H1 (cell line): Measurements from ENCODE around the gene CST9L. TPM values are rescaled to one million over a fixed set of nuclear protein-coding genes. Genes with fewer than 3 reads are reported as not detected.

Source experiments
- EP300 ChIP-seq, 2 experiments: IDR thresholded peaks; 1 replicate in 1 of 2; 2 replicates in 1 of 2; pipeline ENCODE4 v1.6.1; 2011 to 2012; ENCODE audit warnings: low read depth in 2 of 2, low read length in 2 of 2, mild to moderate bottlenecking in 2 of 2, borderline replicate concordance in 1 of 2, inconsistent platforms in 1 of 2, moderate library complexity in 1 of 2
- MAFK ChIP-seq: IDR thresholded peaks from 2 replicates; pipeline ENCODE4 v1.6.1; 2012; ENCODE audit warnings: low read depth, mild to moderate bottlenecking, improper control_type of control experiment, low read length
- NANOG ChIP-seq: IDR thresholded peaks from 2 replicates; pipeline ENCODE4 v1.6.1; 2011; ENCODE audit warnings: low read length, low read depth, mild to moderate bottlenecking, inconsistent platforms; ENCODE audit not compliant: insufficient read depth, poor library complexity, severe bottlenecking
- RBBP5 ChIP-seq: IDR thresholded peaks from 2 replicates; pipeline ENCODE4 v1.7.1; 2012; ENCODE audit warnings: low read depth, mild to moderate bottlenecking, inconsistent platforms, low read length, moderate library complexity, borderline replicate concordance
- SIN3A ChIP-seq, 2 experiments: IDR thresholded peaks in 1 of 2; conservative IDR thresholded peaks in 1 of 2; 2 replicates each; pipeline ENCODE4 v1.6.1; 2011 to 2012; ENCODE audit warnings: low read length in 2 of 2, improper control_type of control experiment in 1 of 2, low read depth in 1 of 2, mild to moderate bottlenecking in 1 of 2
- SUZ12 ChIP-seq: fragments of 200-600 bp; sonication (generic); IDR thresholded peaks from 2 replicates; pipeline ENCODE4 v1.6.1; 2012; ENCODE audit warnings: mild to moderate bottlenecking, inconsistent platforms, low read length, moderate library complexity, mixed read lengths
- TCF12 ChIP-seq: IDR thresholded peaks from 2 replicates; pipeline ENCODE4 v1.6.1; 2011; ENCODE audit warnings: low read depth, mild to moderate bottlenecking, low read length
- YY1 ChIP-seq: IDR thresholded peaks from 2 replicates; pipeline ENCODE4 v1.6.1; 2011; ENCODE audit warnings: low read depth, mild to moderate bottlenecking, low read length
- polyA plus RNA-seq, 7 experiments: library from polyadenylated mRNA; depleted of rRNA in 3 of 7; stranded (reverse) in 5 of 7; unstranded in 2 of 7; fragments of >200 nt in 5 of 7; fragments of 200-250 nt in 2 of 7; gene quantifications; 1 replicate in 5 of 7; 2 replicates in 1 of 7; 4 replicates in 1 of 7; pipeline versions ENCODE4 v1.2.1 to v1.2.3, GENCODE V29; 2011 to 2013; ENCODE audit warnings: missing spikeins in 2 of 7, mixed read lengths in 2 of 7
- total RNA-seq: library from RNA; stranded (reverse); fragmentation: NEBNext Ultra II Directional; extraction: Animal tissue kit (Norgen Biotek cat#: 25700); gene quantifications from 2 replicates; pipeline ENCODE4 v1.2.1, GENCODE V29; 2021
- TF ChIP-seq, protein P1 (sequence below): fragments of 300-600 bp; sonication (generic); IDR thresholded peaks from 2 replicates; pipeline ENCODE4 v1.7.1; 2012; ENCODE audit warnings: low read length, moderate library complexity, mild to moderate bottlenecking, inconsistent platforms; ENCODE audit not compliant: insufficient replicate concordance
- TF ChIP-seq, protein P2 (sequence below): IDR thresholded peaks from 2 replicates; pipeline ENCODE4 v1.6.1; 2011; ENCODE audit warnings: low read depth, mild to moderate bottlenecking, low read length; ENCODE audit not compliant: insufficient read depth

CST9L gene
- total and polyA plus RNA-seq, 2 of the 8 experiments (the other 6 are each of a cell fraction or from before 2014, with no cell fraction given), result not detected

DNA sequence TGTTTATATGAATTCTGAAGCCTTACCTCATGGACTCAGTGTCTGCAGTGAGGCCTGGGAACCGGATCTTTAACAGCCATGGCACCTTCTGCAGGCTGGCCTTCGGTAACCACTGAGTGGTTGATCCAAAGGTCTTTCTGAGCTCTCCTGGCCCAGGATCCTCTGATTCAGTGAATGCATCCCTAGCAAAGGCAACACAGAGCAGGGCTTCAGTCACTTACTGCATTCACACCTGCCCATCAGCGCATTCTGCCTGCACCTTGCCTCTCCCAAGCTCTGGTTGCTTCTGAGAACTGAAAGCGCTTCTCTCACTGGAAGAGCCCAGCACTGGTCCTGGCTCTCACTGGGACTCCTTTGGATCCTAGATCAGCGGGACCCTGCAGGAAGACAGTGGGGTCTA, 45.9 kb upstream of the CST9L start (continued):
- TF ChIP-seq, protein P1, sequence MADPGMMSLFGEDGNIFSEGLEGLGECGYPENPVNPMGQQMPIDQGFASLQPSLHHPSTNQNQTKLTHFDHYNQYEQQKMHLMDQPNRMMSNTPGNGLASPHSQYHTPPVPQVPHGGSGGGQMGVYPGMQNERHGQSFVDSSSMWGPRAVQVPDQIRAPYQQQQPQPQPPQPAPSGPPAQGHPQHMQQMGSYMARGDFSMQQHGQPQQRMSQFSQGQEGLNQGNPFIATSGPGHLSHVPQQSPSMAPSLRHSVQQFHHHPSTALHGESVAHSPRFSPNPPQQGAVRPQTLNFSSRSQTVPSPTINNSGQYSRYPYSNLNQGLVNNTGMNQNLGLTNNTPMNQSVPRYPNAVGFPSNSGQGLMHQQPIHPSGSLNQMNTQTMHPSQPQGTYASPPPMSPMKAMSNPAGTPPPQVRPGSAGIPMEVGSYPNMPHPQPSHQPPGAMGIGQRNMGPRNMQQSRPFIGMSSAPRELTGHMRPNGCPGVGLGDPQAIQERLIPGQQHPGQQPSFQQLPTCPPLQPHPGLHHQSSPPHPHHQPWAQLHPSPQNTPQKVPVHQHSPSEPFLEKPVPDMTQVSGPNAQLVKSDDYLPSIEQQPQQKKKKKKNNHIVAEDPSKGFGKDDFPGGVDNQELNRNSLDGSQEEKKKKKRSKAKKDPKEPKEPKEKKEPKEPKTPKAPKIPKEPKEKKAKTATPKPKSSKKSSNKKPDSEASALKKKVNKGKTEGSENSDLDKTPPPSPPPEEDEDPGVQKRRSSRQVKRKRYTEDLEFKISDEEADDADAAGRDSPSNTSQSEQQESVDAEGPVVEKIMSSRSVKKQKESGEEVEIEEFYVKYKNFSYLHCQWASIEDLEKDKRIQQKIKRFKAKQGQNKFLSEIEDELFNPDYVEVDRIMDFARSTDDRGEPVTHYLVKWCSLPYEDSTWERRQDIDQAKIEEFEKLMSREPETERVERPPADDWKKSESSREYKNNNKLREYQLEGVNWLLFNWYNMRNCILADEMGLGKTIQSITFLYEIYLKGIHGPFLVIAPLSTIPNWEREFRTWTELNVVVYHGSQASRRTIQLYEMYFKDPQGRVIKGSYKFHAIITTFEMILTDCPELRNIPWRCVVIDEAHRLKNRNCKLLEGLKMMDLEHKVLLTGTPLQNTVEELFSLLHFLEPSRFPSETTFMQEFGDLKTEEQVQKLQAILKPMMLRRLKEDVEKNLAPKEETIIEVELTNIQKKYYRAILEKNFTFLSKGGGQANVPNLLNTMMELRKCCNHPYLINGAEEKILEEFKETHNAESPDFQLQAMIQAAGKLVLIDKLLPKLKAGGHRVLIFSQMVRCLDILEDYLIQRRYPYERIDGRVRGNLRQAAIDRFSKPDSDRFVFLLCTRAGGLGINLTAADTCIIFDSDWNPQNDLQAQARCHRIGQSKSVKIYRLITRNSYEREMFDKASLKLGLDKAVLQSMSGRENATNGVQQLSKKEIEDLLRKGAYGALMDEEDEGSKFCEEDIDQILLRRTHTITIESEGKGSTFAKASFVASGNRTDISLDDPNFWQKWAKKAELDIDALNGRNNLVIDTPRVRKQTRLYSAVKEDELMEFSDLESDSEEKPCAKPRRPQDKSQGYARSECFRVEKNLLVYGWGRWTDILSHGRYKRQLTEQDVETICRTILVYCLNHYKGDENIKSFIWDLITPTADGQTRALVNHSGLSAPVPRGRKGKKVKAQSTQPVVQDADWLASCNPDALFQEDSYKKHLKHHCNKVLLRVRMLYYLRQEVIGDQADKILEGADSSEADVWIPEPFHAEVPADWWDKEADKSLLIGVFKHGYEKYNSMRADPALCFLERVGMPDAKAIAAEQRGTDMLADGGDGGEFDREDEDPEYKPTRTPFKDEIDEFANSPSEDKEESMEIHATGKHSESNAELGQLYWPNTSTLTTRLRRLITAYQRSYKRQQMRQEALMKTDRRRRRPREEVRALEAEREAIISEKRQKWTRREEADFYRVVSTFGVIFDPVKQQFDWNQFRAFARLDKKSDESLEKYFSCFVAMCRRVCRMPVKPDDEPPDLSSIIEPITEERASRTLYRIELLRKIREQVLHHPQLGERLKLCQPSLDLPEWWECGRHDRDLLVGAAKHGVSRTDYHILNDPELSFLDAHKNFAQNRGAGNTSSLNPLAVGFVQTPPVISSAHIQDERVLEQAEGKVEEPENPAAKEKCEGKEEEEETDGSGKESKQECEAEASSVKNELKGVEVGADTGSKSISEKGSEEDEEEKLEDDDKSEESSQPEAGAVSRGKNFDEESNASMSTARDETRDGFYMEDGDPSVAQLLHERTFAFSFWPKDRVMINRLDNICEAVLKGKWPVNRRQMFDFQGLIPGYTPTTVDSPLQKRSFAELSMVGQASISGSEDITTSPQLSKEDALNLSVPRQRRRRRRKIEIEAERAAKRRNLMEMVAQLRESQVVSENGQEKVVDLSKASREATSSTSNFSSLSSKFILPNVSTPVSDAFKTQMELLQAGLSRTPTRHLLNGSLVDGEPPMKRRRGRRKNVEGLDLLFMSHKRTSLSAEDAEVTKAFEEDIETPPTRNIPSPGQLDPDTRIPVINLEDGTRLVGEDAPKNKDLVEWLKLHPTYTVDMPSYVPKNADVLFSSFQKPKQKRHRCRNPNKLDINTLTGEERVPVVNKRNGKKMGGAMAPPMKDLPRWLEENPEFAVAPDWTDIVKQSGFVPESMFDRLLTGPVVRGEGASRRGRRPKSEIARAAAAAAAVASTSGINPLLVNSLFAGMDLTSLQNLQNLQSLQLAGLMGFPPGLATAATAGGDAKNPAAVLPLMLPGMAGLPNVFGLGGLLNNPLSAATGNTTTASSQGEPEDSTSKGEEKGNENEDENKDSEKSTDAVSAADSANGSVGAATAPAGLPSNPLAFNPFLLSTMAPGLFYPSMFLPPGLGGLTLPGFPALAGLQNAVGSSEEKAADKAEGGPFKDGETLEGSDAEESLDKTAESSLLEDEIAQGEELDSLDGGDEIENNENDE, result no peak
- TF ChIP-seq RBBP5, result no peak
- no peak for TF ChIP-seq MAFK
- no peak for TF ChIP-seq YY1
- TF ChIP-seq SUZ12, result no peak
- TF ChIP-seq NANOG, result no peak
- TF ChIP-seq TCF12, result no peak
- TF ChIP-seq, protein P2, sequence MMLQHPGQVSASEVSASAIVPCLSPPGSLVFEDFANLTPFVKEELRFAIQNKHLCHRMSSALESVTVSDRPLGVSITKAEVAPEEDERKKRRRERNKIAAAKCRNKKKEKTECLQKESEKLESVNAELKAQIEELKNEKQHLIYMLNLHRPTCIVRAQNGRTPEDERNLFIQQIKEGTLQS, result no peak
- TF ChIP-seq SIN3A (conservative IDR thresholded peaks at IDR 0.05 in 1 of 2, IDR thresholded peaks at IDR 0.05 in 1 of 2; ENCODE audit: low read depth in 1 of 2, low read length in 2 of 2), result no peak
- no peak for TF ChIP-seq EP300 (IDR thresholded peaks at IDR 0.05; ENCODE audit: borderline replicate concordance in 1 of 2, low read depth in 2 of 2, low read length in 2 of 2)
